ENCODE data around the gene TMEM117.
"Not testable (repeated sequence)": the region's sequence is repeated elsewhere in the genome, so short reads cannot be mapped to it uniquely, and the experiment has no call there.

Gene TMEM117

DNA sequence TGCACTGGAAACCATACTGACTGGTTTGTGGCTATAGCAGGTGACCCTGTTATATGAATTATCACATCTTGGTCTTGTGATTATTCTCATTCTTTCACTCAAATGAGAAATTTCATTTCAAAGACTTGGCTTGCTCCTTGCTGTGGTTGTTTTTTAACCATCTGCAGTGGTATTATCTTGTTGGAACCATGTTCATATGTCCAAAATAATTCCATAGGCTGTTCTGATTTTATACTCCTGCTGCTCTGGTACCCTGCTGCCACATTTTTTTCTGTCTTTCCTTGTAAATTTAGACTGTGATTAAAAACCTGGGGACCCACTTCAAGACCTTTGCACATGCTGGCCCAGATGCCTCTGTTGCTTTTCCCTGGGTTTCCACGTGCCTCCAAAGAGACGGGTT, 190.2 kb downstream of the TMEM117 start:
- no peak overlapping the region for H3K4me3 ChIP-seq (replicated peaks; ENCODE audit: low read depth, low read length)
- TF ChIP-seq, protein P1, sequence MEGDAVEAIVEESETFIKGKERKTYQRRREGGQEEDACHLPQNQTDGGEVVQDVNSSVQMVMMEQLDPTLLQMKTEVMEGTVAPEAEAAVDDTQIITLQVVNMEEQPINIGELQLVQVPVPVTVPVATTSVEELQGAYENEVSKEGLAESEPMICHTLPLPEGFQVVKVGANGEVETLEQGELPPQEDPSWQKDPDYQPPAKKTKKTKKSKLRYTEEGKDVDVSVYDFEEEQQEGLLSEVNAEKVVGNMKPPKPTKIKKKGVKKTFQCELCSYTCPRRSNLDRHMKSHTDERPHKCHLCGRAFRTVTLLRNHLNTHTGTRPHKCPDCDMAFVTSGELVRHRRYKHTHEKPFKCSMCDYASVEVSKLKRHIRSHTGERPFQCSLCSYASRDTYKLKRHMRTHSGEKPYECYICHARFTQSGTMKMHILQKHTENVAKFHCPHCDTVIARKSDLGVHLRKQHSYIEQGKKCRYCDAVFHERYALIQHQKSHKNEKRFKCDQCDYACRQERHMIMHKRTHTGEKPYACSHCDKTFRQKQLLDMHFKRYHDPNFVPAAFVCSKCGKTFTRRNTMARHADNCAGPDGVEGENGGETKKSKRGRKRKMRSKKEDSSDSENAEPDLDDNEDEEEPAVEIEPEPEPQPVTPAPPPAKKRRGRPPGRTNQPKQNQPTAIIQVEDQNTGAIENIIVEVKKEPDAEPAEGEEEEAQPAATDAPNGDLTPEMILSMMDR (IDR thresholded peaks at IDR 0.05; ENCODE audit: low read length, missing control alignments): no peak
- no peak for DNase-seq (ENCODE audit: low read depth)

DNA sequence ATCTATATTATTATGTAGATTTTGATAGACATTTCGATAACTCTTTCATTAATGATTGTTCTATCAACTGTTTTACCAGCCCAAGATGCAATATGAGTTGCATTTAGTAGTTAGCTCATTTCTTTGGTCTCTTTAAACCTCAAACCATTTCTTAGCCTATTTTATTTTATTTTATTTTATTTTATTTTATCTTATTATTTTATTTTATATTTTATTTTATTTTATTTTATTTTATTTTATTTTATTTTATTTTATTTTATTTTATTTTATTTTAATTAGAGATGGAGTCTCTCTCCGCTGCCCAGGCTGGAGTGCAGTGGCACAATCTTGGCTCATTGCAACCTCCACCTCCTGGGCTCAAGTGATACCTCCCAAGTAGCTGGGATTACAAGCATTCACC, 191.0 kb downstream of the TMEM117 start:
- not testable (repeated sequence) for H3K4me3 ChIP-seq (replicated peaks; ENCODE audit: low read depth, low read length); DNase-seq (ENCODE audit: low read depth)

DNA sequence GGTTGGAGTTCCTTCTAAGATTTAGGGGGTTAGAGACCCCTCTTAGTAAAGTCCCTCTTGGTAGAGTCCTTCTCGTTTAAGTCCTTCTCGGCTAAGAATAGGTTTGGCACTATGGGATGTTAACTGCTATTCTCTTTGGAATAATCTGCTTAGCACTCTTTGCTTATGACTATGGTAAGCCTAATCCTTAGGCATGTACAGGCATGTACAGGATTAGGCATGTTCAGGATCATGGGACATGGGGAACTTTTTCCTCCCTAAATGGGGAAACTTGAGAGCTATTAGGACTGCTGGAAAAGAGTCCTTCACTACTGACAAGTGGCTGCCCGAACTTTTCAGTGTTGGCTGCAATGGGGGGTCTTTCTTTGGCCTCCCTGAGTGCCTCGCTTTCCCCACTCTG, 193.3 kb downstream of the TMEM117 start:
- TF ChIP-seq, protein P1 (IDR thresholded peaks at IDR 0.05; ENCODE audit: low read length, missing control alignments): no peak
- no peak for DNase-seq (ENCODE audit: low read depth)
- no peak overlapping the region for H3K4me3 ChIP-seq (replicated peaks; ENCODE audit: low read depth, low read length)

DNA sequence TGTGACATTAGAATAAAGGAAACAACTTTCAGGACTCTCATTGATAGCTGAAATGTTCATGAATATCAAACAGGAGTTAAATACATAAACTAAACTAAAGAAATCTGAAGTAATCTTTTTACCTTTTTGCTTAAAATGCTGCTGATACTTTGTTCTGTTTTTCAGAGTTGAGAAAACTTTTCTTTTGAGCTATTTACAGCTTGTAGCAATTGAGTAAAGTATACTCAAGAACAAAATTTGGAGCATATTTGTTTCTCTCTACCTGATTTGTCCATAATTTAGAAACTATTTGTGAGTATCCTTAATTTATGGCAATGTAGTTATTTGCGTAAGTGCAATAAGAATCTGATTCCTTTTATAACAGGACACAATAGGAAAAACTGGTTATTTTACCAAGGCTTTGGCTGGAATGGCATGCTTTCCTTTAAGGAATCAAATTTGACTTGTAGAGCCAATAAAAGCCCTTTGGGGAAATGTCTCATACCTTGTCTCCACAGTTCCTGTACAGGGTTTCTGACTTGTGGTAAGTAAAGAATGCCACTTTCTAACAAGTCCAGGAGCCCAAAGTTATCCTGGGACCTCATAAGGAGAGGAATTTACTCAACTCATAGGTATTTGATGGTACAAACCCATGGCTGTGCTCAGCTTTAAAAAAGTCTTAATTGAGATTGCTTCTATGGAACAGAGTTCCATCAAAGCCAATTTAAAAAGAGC, 195.7 kb downstream of the TMEM117 start:
- TF ChIP-seq, protein P1 (IDR thresholded peaks at IDR 0.05; ENCODE audit: low read length, missing control alignments): no peak
- no peak for DNase-seq (ENCODE audit: low read depth)
- H3K4me3 ChIP-seq (replicated peaks; ENCODE audit: low read depth, low read length): no peak overlapping the region

DNA sequence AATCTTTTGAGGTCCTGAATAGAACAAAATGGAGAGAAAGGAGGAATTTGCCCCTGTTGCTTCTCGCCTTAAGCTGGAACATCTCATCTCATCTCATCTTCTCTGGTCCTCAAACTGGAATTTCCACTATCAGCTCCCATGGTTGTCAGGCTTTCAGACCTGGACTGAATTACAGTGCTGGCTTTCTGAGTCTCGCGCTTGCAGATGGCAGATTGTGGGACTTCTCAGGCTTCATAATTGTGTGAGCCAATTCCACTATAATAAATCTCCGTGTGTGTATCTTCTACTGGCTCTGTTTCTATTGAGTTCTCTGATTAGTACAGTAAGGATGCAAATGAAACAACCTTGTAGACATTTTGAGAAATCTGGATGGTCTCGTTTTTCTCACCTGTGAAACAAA, 199.0 kb downstream of the TMEM117 start:
- TF ChIP-seq, protein P1 (IDR thresholded peaks at IDR 0.05; ENCODE audit: low read length, missing control alignments): no peak
- H3K4me3 ChIP-seq (replicated peaks; ENCODE audit: low read depth, low read length): no peak overlapping the region
- DNase-seq (ENCODE audit: low read depth): no peak

DNA sequence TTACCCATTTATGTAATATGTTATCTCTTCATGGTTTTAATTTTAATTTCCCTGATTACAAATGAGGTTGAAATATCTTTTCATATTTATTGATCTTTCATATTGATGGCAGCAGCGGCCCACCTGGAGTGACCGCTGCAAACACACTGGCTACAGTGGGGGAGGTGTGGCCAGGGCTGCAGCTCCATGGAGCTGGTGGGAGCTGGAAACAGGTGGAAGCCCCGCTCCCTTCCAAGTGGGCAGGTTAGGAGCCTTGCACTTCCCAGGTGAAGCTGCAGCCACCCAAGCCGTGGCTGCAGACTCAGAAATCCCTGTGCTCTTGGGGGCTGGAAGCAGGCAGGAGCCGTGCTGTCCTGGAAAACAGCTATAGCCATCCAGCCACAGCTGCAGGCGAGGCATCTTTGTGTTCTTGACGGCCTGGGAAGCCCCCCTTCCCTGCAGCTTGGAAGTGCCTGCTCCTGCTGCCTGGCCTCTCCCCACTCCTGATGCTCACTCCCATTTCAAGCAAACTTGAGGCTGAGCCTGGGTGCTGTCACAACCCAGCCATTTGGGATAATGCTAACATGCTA, 201.1 kb downstream of the TMEM117 start:
- TF ChIP-seq, protein P1 (IDR thresholded peaks at IDR 0.05; ENCODE audit: low read length, missing control alignments): no peak
- no peak for DNase-seq (ENCODE audit: low read depth)
- no peak overlapping the region for H3K4me3 ChIP-seq (replicated peaks; ENCODE audit: low read depth, low read length)

DNA sequence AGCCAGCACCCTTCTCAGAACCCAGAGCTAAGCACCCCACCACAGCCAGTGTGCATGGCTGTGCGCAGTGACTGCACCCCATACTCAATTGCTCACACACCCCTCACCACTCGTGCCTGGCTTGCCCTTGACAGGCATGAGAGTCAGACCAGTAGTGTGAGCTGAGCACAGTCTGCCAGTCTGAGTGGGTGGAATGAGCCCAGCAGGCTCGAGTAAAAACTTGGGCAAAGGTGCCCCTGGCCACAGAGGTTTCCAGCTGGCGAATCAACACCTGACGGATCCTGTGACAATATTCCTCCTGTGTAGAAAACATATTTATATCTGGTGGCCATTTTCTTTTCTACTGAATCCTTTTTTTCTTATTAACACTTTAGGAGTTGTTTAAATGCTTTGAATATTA, 202.5 kb downstream of the TMEM117 start:
- TF ChIP-seq, protein P1 (IDR thresholded peaks at IDR 0.05; ENCODE audit: low read length, missing control alignments): no peak
- no peak for DNase-seq (ENCODE audit: low read depth)
- H3K4me3 ChIP-seq (replicated peaks; ENCODE audit: low read depth, low read length): no peak overlapping the region

DNA sequence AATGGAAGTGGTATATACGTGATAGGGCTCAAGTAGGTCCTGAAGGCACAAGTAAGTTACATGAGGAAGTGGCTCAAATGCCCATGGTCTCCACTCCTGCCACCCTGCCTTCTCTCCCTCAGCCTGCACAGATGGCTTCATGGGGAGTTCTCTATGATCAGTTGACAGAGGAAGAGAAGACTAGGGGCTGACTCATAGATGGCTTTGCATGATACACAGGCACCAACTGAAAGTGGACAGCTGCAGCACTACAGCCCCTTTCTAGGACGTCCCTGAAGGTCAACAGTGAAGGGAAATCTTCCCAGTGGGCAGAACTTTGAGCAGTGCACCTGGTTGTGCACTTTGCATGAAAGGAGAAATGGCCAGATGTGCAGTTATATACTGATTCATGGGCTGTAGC, 208.6 kb downstream of the TMEM117 start:
- not testable (repeated sequence) for H3K4me3 ChIP-seq (replicated peaks; ENCODE audit: low read depth, low read length); DNase-seq (ENCODE audit: low read depth)
